SW480 (cell line): ENCODE measurements around the gene DUSP22.

ENCODE experiments used
- DNase-seq: peaks from one replicate; pipeline ENCODE4 v3.0.0-alpha.2; 2016; ENCODE audit warnings: low spot score

The DUSP22 gene

DNA sequence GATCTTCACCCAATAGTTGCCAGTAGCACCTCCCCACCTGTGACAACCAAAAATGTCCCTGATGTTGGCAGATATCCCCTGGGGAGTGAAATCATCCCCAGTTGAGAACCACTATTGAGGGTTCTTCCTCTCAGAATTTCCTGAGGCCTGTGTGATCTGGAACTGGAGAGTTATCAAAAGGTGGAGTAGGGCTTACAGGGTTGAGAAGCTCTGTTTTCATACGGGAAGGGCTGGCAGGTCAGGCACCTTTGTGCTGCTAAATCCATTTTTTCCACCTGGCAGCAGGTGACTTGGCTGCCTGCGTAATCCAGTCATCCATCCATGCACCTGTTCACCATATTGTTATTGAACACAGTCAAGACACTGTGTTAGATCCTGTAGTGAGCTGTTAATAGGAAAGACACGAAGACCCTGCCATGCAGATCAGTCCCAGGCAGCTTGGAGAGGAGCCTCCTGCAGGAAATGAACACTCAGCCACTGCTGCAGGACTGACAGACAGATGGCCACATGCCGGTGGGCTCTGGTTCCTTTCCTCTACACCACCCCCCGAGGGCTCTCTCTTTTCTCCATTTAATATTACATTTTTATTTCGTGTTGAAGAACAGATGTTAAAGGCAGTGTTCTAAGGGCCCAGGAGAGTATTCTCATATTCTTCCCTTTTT lies 5.4 kb downstream of the DUSP22 start:
- no peak for DNase-seq

DNA sequence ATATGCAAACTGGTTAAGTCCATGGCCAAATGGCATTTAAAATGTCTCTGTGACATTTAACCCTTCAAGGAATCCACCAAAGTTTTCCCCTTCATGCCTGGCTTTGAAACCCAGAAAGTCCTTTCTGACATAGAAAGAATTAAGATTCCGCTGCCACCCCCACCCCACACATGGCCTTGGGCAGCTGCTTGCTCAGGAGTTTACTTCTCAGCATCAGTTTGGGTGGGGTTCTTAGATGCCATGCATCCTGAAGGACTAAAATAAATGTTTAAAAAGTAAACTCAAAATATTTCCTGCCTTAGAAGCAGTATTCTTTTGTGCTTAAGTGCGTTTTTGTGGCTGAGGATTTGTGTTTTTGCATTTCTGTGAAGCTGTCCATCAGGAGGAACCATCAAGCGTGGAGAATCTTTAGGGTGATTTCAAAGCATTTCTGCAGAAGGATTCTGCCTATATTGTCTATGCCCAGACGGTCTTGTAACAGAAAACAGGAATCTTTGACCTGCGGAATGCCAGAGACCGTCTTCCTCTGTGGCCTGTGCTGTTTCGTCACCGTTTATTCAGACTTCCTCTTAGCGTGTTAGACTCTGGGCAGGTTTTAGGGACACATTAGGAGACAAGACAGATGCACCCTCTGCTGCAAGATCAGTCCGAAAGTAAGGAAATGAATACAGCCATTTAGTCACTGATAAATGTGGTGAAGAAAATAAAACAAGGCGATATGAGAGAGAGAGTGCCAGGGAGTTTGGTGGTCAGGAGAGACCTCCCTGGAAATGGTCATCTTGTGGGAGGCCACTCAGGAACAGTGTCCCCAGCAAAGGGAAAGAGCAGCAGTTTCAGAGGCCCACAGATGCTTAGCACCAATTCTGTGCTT lies 6.2 kb downstream of the DUSP22 start:
- DNase-seq = no peak

DNA sequence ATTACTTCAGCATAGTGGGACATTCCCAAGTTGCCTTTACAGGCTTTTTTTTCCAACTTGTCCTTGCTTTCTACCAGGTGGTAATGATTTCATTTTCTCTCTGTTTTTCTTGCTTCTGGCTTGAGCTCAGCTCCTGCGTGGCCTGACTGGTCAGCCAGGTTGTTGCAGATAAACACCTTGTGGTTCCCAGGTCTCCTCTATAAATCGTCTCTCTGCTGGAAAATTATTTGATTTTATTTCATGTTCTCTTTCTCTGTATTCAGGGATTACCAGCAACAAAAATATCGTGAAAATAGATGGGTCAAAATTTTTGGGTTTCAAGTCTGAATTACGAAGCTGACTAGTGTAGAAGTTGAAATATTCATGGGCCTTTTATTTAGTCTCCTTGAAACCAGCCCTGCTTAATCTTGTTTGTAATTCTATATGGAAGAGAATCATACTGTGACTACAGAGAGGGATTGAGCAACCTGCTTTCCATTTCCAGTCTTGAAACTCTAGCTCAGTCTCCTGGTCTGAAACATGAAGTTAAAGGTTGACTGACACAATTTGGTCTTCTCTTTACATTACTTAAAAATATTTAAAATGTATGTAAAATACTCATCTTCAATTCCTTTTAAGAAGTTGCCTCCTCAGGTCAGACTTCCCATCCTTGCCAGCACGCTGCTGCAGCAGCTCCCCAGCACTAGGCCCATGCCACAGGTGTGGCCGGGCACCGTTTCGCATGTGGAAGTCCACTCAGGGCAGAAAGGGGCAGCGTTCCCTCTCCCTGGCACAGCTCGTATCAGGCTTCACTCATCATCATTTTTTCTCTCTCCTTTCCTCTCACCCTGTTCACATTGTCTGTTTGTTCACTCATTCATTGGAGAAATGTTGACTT lies 7.1 kb downstream of the DUSP22 start:
- no peak for DNase-seq

GRCh38 chr6:300026-300425 lies 7.7 kb downstream of the DUSP22 start:
- DNase-seq = no peak

DNA sequence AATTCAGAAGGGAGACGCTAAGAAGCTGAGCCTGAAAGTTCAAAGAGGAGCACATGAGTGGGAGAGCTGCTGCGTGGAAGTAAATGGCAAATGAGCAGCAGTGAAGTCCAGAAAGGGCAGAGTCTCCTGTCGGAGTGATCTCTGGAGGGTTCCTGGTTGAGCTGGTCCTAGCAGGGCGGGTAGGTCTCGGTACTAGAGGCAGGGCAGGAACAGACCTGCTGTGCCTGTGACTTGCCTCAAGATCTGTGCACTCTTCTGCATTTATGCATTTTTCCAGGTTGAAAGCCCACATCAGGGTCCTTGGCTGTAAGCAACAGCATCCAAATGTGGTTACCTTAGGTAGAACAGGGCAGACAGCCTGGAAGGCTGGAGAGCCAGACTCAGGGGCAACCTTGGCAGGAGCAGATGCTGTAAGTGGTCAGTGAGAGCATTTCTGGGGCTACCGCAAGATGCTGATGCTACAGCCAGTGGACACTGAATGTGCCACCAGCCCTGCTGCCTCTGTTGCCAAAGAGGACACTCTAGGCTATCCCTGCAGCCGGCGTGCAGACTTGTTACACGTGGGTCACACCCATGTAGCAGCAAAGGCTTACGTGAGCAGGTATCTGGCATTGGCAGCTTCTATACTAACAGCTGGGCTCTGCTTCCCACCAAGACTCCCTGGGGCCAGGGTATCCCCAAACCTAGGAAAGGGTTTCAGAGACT lies 8.4 kb downstream of the DUSP22 start:
- no peak for DNase-seq

- no peak for DNase-seq
These were observed 9.2 kb downstream of the DUSP22 start for GRCh38 chr6:301526-301925.

DNA sequence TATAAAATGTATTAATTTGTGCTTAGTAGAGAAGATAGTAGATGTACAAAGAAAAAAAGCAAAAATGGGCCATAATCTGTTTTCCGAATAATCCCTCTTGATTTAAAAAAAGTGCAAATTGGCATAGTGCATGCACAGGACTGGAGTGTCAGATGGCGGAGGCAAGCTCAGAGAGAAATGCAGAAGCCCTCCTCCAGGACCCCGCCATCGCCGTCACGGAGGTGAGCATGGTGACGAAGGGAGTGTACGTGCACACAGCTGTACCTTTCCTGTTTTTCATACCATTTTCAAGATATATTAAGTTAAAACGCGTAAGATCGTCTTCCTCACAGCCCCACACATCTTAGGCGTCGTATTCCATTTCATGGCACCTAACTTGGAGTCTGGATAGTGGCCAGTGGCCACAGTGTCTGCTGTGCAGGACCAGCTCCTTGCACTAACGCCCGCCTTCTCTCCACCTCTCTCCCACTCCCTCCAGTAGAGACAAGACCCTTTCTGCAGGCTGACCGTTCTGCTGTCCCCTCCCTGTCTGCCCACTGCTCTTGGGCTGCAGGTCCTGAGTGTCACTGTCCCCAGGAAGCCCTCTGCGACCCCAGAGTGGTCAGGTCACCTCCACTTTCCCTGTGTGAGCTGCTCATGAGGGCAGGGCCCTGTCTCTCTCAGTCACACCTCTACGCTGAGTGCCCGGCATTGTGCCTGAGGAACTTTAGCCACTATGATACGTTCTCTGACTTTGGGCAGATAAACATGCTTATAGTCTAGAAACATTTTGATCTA lies 9.8 kb downstream of the DUSP22 start:
- DNase-seq = no peak

- DNase-seq = no peak
These were observed 10.5 kb downstream of the DUSP22 start for GRCh38 chr6:302760-303159.

DNA sequence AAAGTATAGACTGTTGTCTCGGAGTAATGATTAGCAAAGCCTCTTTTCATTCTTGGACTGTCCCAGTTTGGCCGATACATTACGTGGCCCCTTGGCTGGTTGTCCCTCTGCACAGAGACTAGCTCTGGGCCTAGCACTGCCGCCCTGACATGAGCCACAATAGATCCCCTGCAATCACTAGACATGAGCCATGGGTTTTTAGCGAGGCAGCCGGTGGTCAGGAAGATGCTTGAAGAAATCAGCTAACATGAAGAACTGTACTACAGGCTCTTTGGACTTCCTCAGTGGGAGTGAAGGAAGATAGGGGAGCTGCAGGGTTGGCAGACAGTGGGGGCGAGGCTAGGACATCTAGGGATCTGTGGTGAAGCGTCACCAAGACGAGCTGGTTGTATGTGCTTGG lies 11.0 kb downstream of the DUSP22 start:
- DNase-seq = no peak

DNA sequence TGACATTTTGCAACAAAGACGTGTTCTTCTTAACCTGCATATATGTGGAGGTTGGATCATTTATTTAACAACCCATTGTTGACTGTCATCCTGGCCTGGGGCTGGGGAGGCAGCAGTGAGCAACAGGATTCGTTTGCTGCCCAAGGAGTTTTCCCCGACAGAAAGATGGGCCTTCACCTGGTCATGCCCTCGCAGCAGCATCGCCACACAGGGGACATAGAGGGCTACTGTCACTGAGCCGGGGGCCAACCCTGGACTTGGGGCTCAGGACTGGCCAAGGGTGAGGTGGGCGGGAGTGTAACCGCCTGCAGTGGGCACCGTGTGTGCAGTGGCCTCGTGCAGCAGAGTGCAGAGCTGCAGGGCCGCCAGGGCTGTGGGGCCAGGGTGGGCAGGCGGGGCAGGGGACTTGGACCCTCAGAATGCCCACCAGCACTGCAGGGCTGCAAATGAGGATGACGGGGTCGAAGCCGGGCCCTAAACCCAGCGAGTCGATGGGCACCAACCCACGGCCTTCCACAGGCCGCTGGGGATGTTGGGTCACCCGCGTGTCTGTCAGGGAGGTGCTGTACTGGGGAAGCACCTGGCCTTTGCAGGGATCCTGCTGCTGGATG lies 11.8 kb downstream of the DUSP22 start:
- no peak for DNase-seq

GRCh38 chr6:304833-305370 lies 12.6 kb downstream of the DUSP22 start:
- DNase-seq = no peak

GRCh38 chr6:305371-306206 lies 13.3 kb downstream of the DUSP22 start:
- no peak for DNase-seq

DNA sequence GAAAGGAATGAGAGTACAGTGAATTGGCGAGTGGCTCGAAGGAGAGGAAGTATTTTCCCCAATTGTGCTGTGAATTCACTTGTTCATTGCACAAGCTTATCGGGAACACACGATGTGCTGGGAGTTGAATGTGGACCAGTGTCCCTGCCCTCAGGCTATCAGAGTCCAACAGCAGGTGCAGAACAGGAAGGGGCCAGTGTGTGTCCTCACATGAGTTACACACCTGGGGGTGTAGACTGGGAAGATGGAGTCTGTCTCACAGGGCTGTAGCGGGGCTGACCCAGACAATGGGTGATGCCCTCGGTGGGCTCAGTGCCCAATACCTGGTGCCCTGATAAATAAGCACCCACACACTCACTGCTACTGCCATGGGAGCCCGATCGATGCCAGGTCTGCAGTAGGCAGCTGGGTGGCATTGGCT lies 14.4 kb downstream of the DUSP22 start:
- DNase-seq = no peak

- no peak for DNase-seq
These were observed 15.0 kb downstream of the DUSP22 start for GRCh38 chr6:307065-307814.

- no peak for DNase-seq
These were observed 15.6 kb downstream of the DUSP22 start for GRCh38 chr6:307874-308273.

- no peak for DNase-seq
These were observed 16.0 kb downstream of the DUSP22 start for GRCh38 chr6:308307-308706.

DNA sequence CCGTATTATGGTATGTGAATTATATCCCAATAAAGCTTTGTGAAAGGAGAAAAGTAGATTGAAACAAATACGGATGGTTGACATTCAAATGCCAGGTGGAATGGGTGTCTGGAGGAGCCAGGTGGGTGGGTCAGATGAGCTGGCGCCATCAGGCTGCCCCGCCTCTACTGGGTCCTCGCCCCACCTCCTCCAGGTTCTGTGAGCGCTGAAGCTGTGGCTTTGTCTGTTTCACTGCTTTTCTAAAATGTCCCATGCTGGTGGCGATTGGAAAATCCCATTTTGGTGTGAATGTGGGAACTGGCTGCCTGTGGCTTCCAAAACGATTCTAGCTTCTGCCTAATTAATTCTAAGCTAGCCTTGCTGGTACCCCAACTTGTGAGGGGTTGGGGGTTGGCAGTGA lies 16.5 kb downstream of the DUSP22 start:
- DNase-seq = peak; percentile 15

DNA sequence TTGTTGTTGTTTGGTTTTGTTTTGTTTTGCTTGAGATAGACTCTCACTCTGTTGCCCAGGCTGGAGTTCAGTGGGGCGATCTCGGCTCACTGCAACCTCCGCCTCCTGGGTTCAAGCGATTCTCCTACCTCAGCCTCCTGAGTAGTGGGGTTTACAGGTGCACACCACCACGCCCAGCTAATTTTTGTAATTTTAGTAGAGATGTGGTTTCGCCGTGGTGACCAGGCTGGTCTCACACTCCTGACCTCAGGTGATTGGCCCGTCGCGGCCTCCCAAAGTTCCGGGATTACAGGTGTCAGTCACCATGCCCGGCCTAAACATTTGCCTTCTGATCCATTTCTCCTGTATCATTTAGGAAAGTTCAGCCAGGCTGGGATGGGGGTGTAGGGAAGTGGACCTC lies 17.7 kb downstream of the DUSP22 start:
- no peak for DNase-seq

DNA sequence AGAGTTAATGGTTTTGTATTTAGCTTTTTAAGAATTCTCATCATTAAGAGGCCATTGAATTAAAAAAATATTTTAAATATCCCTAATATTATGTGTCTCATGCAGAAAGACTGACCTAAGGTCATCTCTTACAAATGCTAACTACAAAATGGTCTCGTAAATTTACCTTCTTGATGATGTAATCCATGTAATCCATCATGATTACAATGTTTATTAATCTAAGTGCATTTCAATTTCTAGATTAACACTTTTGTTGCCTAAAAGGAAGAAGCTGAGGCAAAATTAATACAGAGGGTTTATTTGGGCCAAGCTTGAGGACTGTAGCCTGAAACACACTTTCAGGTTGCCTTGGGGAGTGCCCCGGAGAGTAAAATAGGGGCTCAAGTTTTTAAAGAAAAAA lies 18.4 kb downstream of the DUSP22 start:
- DNase-seq = no peak
